Testis (tissue), 2 donors: ENCODE data around the gene C11orf54.

Experiments used
- CTCF ChIP-seq, 3 experiments: fragments of 450-650 bp in 2 of 3; fragments of 200-600 bp in 1 of 3; sonication (generic) in 1 of 3; IDR thresholded peaks; one replicate each; pipeline ENCODE4 v1.5.1; 2016 to 2019; ENCODE audit warnings: antibody characterized with exemption in 3 of 3, mild to moderate bottlenecking in 2 of 3, moderate library complexity in 1 of 3
- POLR2A ChIP-seq: fragments of 450-650 bp; IDR thresholded peaks from one replicate; pipeline ENCODE4 v1.6.1; 2017; ENCODE audit warnings: antibody characterized with exemption, mild to moderate bottlenecking, moderate library complexity

GRCh38 chr11:93796441-93797231, 55.2 kb downstream of the C11orf54 start:
- TF ChIP-seq POLR2A (no peak), CTCF (IDR thresholded peaks at IDR 0.05) (no peak)
